ENCODE data around the gene LFNG.

DNA sequence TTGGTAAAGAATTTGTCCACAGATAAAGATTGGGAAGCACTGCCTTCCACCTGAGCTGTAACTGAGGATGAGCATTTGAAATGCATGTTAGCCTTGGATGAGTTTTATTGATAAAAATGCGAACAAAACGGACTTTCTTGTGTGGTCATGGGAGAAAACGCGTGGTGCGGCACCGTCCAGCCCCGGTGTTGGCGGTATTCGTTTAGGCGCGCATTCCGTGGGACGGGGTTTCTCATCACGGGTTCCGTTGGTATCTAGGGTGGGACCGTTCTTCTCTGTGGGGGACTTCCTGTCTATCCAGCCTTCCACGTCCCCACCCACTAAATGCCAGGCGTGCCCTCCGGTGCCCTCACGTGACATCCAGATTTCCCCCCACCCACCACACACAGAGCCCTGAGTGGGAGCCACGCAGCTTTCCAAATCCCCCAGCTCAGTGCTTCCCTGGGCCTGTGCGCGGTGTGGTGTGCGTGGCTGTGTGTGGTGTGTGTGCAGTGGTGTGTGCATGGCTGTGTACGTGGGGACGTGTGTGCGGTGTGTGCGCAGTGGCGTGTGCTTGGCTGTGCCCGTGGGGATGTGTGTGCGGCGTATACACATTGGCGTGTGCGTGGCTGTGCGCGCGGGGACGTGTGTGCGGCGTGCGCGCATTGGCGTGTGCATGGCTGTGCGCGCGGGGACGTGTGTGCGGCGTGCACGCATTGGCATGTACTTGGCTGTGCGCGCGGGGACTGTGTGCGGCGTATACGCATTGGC lies 57.3 kb downstream of the LFNG start:
- TF ChIP-seq, protein P1, sequence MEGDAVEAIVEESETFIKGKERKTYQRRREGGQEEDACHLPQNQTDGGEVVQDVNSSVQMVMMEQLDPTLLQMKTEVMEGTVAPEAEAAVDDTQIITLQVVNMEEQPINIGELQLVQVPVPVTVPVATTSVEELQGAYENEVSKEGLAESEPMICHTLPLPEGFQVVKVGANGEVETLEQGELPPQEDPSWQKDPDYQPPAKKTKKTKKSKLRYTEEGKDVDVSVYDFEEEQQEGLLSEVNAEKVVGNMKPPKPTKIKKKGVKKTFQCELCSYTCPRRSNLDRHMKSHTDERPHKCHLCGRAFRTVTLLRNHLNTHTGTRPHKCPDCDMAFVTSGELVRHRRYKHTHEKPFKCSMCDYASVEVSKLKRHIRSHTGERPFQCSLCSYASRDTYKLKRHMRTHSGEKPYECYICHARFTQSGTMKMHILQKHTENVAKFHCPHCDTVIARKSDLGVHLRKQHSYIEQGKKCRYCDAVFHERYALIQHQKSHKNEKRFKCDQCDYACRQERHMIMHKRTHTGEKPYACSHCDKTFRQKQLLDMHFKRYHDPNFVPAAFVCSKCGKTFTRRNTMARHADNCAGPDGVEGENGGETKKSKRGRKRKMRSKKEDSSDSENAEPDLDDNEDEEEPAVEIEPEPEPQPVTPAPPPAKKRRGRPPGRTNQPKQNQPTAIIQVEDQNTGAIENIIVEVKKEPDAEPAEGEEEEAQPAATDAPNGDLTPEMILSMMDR (IDR thresholded peaks at IDR 0.05; ENCODE audit: low read depth, low read length, missing input control): no peak
- TF ChIP-seq, protein P2, sequence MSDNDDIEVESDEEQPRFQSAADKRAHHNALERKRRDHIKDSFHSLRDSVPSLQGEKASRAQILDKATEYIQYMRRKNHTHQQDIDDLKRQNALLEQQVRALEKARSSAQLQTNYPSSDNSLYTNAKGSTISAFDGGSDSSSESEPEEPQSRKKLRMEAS (IDR thresholded peaks at IDR 0.05): no peak
- no peak for TF ChIP-seq JUND (IDR thresholded peaks at IDR 0.05)
- no peak for TF ChIP-seq YY1 (IDR thresholded peaks at IDR 0.05)
- TF ChIP-seq, protein P3, sequence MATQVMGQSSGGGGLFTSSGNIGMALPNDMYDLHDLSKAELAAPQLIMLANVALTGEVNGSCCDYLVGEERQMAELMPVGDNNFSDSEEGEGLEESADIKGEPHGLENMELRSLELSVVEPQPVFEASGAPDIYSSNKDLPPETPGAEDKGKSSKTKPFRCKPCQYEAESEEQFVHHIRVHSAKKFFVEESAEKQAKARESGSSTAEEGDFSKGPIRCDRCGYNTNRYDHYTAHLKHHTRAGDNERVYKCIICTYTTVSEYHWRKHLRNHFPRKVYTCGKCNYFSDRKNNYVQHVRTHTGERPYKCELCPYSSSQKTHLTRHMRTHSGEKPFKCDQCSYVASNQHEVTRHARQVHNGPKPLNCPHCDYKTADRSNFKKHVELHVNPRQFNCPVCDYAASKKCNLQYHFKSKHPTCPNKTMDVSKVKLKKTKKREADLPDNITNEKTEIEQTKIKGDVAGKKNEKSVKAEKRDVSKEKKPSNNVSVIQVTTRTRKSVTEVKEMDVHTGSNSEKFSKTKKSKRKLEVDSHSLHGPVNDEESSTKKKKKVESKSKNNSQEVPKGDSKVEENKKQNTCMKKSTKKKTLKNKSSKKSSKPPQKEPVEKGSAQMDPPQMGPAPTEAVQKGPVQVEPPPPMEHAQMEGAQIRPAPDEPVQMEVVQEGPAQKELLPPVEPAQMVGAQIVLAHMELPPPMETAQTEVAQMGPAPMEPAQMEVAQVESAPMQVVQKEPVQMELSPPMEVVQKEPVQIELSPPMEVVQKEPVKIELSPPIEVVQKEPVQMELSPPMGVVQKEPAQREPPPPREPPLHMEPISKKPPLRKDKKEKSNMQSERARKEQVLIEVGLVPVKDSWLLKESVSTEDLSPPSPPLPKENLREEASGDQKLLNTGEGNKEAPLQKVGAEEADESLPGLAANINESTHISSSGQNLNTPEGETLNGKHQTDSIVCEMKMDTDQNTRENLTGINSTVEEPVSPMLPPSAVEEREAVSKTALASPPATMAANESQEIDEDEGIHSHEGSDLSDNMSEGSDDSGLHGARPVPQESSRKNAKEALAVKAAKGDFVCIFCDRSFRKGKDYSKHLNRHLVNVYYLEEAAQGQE (IDR thresholded peaks at IDR 0.05): no peak
